Fibroblast of pulmonary artery (primary cell): ENCODE data around the gene WDFY4.

ENCODE experiments used
- DNase-seq: peaks from one replicate; pipeline ENCODE4 v3.0.0-alpha.2; 2010; ENCODE audit warnings: low read depth
- H3K4me3 ChIP-seq: replicated peaks from 2 replicates; pipeline ENCODE4 v1.5.1; 2011; ENCODE audit warnings: low read depth, mild to moderate bottlenecking, control low read depth, low read length, moderate library complexity
- TF ChIP-seq, protein P1 (sequence below): IDR thresholded peaks from 2 replicates; pipeline ENCODE4 v1.5.1; 2011; ENCODE audit warnings: mild to moderate bottlenecking, control low read depth, low read length, inconsistent platforms; ENCODE audit errors: missing control alignments

The WDFY4 gene

DNA sequence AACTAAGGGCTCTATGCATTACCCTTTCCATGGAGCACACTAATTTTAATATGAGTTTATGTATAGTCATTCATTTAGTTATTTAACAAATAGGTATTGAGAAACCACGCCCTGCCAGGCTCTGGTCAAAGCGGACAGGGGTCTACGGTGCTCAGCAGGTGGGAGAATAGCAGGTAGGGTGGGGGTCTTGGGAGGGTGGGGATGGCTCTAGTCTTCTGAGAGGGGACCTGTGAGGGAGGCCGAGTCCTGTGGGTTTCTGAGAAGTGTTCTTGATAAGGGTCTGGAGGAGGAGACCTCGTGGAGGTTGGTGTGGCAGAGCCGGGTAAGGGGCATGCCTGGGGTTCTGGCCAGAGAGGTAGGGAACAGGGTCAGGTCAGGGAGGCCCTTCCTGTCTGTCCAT lies 1.1 kb downstream of the WDFY4 start:
- TF ChIP-seq, protein P1, sequence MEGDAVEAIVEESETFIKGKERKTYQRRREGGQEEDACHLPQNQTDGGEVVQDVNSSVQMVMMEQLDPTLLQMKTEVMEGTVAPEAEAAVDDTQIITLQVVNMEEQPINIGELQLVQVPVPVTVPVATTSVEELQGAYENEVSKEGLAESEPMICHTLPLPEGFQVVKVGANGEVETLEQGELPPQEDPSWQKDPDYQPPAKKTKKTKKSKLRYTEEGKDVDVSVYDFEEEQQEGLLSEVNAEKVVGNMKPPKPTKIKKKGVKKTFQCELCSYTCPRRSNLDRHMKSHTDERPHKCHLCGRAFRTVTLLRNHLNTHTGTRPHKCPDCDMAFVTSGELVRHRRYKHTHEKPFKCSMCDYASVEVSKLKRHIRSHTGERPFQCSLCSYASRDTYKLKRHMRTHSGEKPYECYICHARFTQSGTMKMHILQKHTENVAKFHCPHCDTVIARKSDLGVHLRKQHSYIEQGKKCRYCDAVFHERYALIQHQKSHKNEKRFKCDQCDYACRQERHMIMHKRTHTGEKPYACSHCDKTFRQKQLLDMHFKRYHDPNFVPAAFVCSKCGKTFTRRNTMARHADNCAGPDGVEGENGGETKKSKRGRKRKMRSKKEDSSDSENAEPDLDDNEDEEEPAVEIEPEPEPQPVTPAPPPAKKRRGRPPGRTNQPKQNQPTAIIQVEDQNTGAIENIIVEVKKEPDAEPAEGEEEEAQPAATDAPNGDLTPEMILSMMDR, result no peak
- no peak overlapping the region for H3K4me3 ChIP-seq
- no peak for DNase-seq

DNA sequence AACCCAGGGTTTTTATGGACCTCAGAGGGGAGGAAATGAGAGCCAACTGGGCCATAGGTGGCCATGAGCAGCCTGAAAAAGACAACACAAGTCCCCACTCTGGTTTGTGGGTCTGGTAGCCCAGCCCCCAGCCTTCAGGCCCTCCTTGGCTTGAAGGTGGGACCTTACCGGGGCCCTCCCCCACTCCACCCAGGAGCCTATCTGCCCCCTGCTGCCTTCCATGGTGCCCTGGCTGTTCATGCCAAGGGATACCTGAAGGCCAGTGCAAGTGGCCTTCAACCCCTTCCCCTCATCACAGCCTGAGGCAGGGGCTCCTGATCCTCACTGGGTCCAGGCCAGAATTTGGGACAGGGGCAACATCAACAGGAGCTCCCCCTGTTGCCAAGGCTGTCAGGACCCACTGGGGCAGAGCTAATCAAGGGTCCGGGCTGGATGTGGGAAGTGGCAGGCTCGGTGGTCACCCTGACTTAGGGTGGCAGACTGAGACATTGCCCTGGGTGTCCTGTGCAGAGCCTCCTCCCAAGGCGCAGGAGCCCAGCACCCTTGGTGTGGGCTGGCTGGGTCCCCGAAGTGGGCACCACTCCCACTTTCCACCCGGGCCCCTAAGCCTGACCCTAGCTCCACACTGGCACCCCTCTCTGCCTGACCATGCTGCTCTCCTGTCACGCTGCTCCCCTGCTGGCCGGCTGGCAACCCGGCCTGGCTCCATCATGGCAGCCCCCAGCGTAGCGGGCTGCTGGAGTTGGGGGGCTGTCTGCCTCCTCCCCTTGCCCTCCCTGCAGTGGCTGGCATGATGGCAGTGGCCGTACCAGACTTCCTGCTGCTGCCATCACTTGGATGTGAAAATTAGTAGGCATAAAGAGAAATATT lies 6.4 kb downstream of the WDFY4 start:
- TF ChIP-seq, protein P1, result no peak
- no peak for DNase-seq
- H3K4me3 ChIP-seq, result no peak overlapping the region

DNA sequence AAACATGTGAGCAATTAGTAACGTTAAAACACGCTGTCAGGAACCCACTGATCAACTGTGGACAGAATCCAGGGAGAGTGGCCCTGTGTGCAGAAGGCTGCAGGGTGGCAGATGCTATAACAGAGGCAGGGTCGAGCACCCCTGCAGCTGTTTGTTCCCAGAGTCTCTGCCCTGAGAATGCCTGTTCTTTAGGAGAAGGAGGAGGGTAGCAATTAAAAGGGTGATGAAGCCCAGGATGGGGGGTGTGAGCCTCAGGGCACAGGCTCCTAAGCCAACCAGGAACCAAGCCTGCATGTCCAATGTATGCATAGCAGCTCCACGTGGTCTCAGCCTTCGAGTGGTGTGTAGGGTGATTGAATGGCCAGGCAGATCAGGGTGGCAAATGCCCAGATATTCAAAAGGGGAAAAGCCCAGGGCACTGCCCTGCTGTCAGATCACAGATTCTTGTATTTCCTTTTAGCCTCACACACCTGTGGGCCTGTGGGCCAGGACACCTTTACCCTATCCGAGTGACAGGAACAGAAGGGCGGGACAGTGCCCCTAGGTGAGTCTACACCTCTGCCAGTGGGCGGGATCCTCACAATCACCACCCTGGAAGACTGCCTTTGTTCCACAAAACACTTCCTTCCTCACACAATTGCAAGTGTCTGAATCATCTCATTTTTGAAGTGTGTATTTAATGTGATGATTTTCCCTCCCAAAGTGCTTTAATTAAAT lies 7.3 kb downstream of the WDFY4 start:
- DNase-seq, result no peak
- TF ChIP-seq, protein P1, result no peak
- no peak overlapping the region for H3K4me3 ChIP-seq

DNA sequence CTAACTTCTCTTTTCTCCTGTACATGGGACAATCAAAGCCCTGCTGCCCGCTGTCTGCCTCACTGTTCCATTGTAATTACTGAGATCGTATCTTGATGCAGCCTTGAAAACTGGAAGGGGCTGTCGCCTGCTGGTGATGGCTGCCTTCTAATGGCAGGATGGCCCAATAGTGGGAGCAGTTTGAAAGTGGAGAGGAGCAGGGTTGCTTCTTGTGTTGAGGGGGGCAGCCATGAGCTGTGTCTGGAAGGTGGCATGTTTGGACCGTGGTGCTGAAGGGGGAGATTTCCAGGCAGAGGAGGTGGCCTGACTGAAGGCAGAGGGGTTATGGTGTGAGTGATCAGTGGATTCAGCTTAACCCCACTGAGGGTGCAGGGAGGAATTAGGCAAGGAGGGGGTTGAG lies 8.1 kb downstream of the WDFY4 start:
- H3K4me3 ChIP-seq, result no peak overlapping the region
- TF ChIP-seq, protein P1, result no peak
- no peak for DNase-seq

DNA sequence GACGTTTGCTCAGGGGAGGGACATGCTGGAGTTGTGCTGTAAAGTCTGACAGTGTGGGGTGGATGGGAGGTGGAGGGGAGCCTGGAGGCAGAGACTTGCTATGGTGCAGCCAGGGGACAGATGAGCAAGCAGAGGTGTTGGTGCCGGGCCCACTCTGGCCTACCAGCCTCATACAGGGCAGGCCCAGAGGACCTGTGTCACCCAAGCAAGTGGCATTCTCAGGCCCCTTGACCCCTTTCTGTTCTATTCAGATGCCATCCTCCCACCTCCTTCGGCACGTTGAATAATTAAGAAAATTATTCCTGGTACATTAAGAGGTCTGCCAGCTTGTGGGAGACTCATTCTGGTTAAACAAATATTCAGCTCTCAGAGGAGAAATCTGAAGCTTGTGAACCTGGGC lies 8.5 kb downstream of the WDFY4 start:
- TF ChIP-seq, protein P1, result no peak
- H3K4me3 ChIP-seq, result no peak overlapping the region
- no peak for DNase-seq

DNA sequence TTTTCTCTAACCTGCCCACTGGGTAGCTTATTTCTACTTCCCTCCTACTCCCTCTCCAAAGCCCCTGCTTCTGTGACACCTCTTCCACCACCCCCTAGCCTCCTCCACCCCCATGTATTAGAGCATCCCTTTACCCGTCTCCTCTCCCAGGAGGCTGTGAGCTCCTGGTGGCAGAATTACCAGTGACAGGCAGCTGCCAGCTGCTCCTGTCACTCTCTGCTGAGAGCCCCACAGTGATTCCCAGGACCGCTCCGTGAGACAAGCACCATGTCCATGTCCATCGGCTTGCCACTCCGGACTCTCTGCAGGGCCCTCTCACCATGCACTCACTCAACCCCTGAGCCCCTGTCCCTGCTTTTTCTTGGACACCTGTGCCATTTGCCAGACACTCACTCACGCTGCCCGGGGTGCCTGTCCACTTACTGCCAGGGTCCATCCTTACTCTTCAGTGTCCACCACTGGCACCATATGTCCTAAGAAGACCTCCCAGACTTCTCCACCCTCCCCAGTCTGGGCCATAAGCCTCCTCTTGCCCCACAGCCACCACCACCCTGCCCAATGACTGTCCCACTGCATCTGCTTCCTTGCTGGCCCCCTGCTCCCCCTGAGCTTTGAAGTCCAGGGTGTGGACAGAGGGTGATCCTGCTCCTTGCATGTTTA lies 9.8 kb downstream of the WDFY4 start:
- H3K4me3 ChIP-seq, result no peak overlapping the region
- TF ChIP-seq, protein P1, result no peak
- no peak for DNase-seq
